ENCODE data around the gene IL16.
"Not testable (repeated sequence)": the region's sequence is repeated elsewhere in the genome, so short reads cannot be mapped to it uniquely, and the experiment has no call there.

The IL16 gene

GRCh38 chr15:81199031-81199779 lies 2.5 kb downstream of the IL16 start:
- Mint-ChIP-seq H3K9me3 (no peaks in the 10 kb centered on the region), H3K4me1 (ENCODE audit: low read depth in 2 of 2) (no peaks in the 10 kb centered on the region), H3K4me3 (no peak overlapping the region), H3K36me3 (ENCODE audit: insufficient read depth) (no peaks in the 10 kb centered on the region), H3K27ac (no peak overlapping the region), H3K27me3 (peaks cover 31 to 44% of the 10 kb centered on the region in 2 donors)
- ATAC-seq (replicated peaks), result no peak
- DNase-seq, result no peak

GRCh38 chr15:81206018-81206417 lies 9.3 kb downstream of the IL16 start:
- ATAC-seq (replicated peaks) (no peak), DNase-seq (no peak)
- no peak overlapping the region for H3K27ac Mint-ChIP-seq
- H3K9me3 Mint-ChIP-seq, result no peaks in the 10 kb centered on the region
- H3K36me3 Mint-ChIP-seq (ENCODE audit: insufficient read depth), result peaks cover 3% of the 10 kb centered on the region
- H3K4me3 Mint-ChIP-seq, result no peak overlapping the region
- no peaks in the 10 kb centered on the region for H3K4me1 Mint-ChIP-seq (ENCODE audit: low read depth in 2 of 2)
- peaks cover 21 to 23% of the 10 kb centered on the region in 2 donors for H3K27me3 Mint-ChIP-seq

- not testable (repeated sequence) for H3K4me1 Mint-ChIP-seq (ENCODE audit: low read depth in 2 of 2); H3K27ac Mint-ChIP-seq; ATAC-seq (replicated peaks); DNase-seq; H3K4me3 Mint-ChIP-seq; H3K36me3 Mint-ChIP-seq (ENCODE audit: insufficient read depth); H3K9me3 Mint-ChIP-seq
- H3K27me3 Mint-ChIP-seq, result peaks cover 31 to 33% of the 10 kb centered on the region in 2 donors
Observed at GRCh38 chr15:81207987-81208386, 11.3 kb downstream of the IL16 start.

- Mint-ChIP-seq H3K27me3 (peaks cover 48% of the 10 kb centered on the region in 2 donors), H3K4me1 (ENCODE audit: low read depth in 2 of 2) (no peaks in the 10 kb centered on the region), H3K4me3 (no peak overlapping the region), H3K9me3 (peaks cover 2 to 6% of the 10 kb centered on the region in 2 donors), H3K27ac (no peak overlapping the region), H3K36me3 (ENCODE audit: insufficient read depth) (peaks cover 5% of the 10 kb centered on the region)
- DNase-seq (no peak), ATAC-seq (replicated peaks) (no peak)
Observed at GRCh38 chr15:81209635-81210034, 13.0 kb downstream of the IL16 start.

- peaks cover 54 to 65% of the 10 kb centered on the region in 2 donors for H3K27me3 Mint-ChIP-seq
- H3K27ac Mint-ChIP-seq, result no peak overlapping the region
- no peaks in the 10 kb centered on the region for H3K4me1 Mint-ChIP-seq (ENCODE audit: low read depth in 2 of 2)
- ATAC-seq (replicated peaks) (no peak), DNase-seq (no peak)
- H3K36me3 Mint-ChIP-seq (ENCODE audit: insufficient read depth), result peaks cover 5% of the 10 kb centered on the region
- H3K9me3 Mint-ChIP-seq, result peaks cover 4 to 8% of the 10 kb centered on the region in 2 donors
- H3K4me3 Mint-ChIP-seq, result no peak overlapping the region
Observed at GRCh38 chr15:81211376-81211775, 14.7 kb downstream of the IL16 start.

- Mint-ChIP-seq H3K9me3 (peaks cover 4 to 8% of the 10 kb centered on the region in 2 donors), H3K36me3 (ENCODE audit: insufficient read depth) (peaks cover 2% of the 10 kb centered on the region)
- DNase-seq, result no peak
Observed at GRCh38 chr15:81213982-81214381, 17.3 kb downstream of the IL16 start.

GRCh38 chr15:81215531-81215930 lies 18.9 kb downstream of the IL16 start:
- H3K4me1 Mint-ChIP-seq (ENCODE audit: low read depth in 2 of 2), result no peaks in the 10 kb centered on the region
- peaks cover 2% of the 10 kb centered on the region for H3K36me3 Mint-ChIP-seq (ENCODE audit: insufficient read depth)
- no peak overlapping the region for H3K27ac Mint-ChIP-seq
- H3K27me3 Mint-ChIP-seq, result peaks cover 58 to 68% of the 10 kb centered on the region in 2 donors
- DNase-seq, result no peak
- H3K4me3 Mint-ChIP-seq, result no peak overlapping the region
- ATAC-seq (replicated peaks), result no peak
- H3K9me3 Mint-ChIP-seq, result peaks cover 4 to 8% of the 10 kb centered on the region in 2 donors

More at GRCh38 chr15:81213982-81214381, 17.3 kb downstream of the IL16 start:
- Mint-ChIP-seq H3K27ac (no peak overlapping the region), H3K27me3 (peaks cover 46 to 68% of the 10 kb centered on the region in 2 donors), H3K4me3 (no peak overlapping the region), H3K4me1 (ENCODE audit: low read depth in 2 of 2) (no peaks in the 10 kb centered on the region)
- ATAC-seq (replicated peaks), result no peak

GRCh38 chr15:81215983-81216382 lies 19.3 kb downstream of the IL16 start:
- Mint-ChIP-seq H3K27ac (no peak overlapping the region), H3K4me3 (no peak overlapping the region), H3K9me3 (peaks cover 4 to 8% of the 10 kb centered on the region in 2 donors), H3K27me3 (peaks cover 60 to 72% of the 10 kb centered on the region in 2 donors), H3K4me1 (ENCODE audit: low read depth in 2 of 2) (no peaks in the 10 kb centered on the region), H3K36me3 (ENCODE audit: insufficient read depth) (peaks cover 2% of the 10 kb centered on the region)
- DNase-seq (no peak), ATAC-seq (replicated peaks) (no peak)

GRCh38 chr15:81216422-81216821 lies 19.7 kb downstream of the IL16 start:
- Mint-ChIP-seq H3K27me3 (peaks cover 62 to 76% of the 10 kb centered on the region in 2 donors), H3K27ac (no peak overlapping the region), H3K4me1 (ENCODE audit: low read depth in 2 of 2) (no peaks in the 10 kb centered on the region), H3K9me3 (peaks cover 4 to 8% of the 10 kb centered on the region in 2 donors), H3K4me3 (no peak overlapping the region), H3K36me3 (ENCODE audit: insufficient read depth) (no peaks in the 10 kb centered on the region)
- no peak for DNase-seq
- no peak for ATAC-seq (replicated peaks)

GRCh38 chr15:81221449-81221848 lies 24.8 kb downstream of the IL16 start:
- Mint-ChIP-seq H3K27me3 (peaks cover 41 to 47% of the 10 kb centered on the region in 2 donors), H3K9me3 (no peaks in the 10 kb centered on the region), H3K4me3 (no peak overlapping the region), H3K4me1 (ENCODE audit: low read depth in 2 of 2) (no peaks in the 10 kb centered on the region), H3K36me3 (ENCODE audit: insufficient read depth) (no peaks in the 10 kb centered on the region), H3K27ac (no peak overlapping the region)
- ATAC-seq (replicated peaks) (no peak), DNase-seq (no peak)

- no peak overlapping the region for H3K4me3 Mint-ChIP-seq
- H3K36me3 Mint-ChIP-seq (ENCODE audit: insufficient read depth), result no peaks in the 10 kb centered on the region
- ATAC-seq (replicated peaks) (no peak), DNase-seq (no peak)
- H3K9me3 Mint-ChIP-seq, result no peaks in the 10 kb centered on the region
- H3K27me3 Mint-ChIP-seq, result peaks cover 38 to 46% of the 10 kb centered on the region in 2 donors
- H3K4me1 Mint-ChIP-seq (ENCODE audit: low read depth in 2 of 2), result no peaks in the 10 kb centered on the region
- H3K27ac Mint-ChIP-seq, result no peak overlapping the region
Observed at GRCh38 chr15:81222007-81222406, 25.3 kb downstream of the IL16 start.

GRCh38 chr15:81223346-81223971 lies 26.8 kb downstream of the IL16 start:
- no peak overlapping the region for H3K4me3 Mint-ChIP-seq
- peaks cover 49 to 57% of the 10 kb centered on the region in 2 donors for H3K27me3 Mint-ChIP-seq
- no peaks in the 10 kb centered on the region for H3K36me3 Mint-ChIP-seq (ENCODE audit: insufficient read depth)
- H3K4me1 Mint-ChIP-seq (ENCODE audit: low read depth in 2 of 2), result no peaks in the 10 kb centered on the region
- H3K27ac Mint-ChIP-seq, result no peak overlapping the region
- ATAC-seq (replicated peaks) (no peak), DNase-seq (no peak)
- H3K9me3 Mint-ChIP-seq, result no peaks in the 10 kb centered on the region

- Mint-ChIP-seq H3K4me1 (ENCODE audit: low read depth in 2 of 2) (no peaks in the 10 kb centered on the region), H3K27me3 (peaks cover 51 to 53% of the 10 kb centered on the region in 2 donors), H3K9me3 (no peaks in the 10 kb centered on the region), H3K4me3 (no peak overlapping the region), H3K27ac (no peak overlapping the region), H3K36me3 (ENCODE audit: insufficient read depth) (no peaks in the 10 kb centered on the region)
- no peak for DNase-seq
- ATAC-seq (replicated peaks), result no peak
Observed at GRCh38 chr15:81224232-81224631, 27.6 kb downstream of the IL16 start.

- Mint-ChIP-seq H3K27ac (no peak overlapping the region), H3K36me3 (ENCODE audit: insufficient read depth) (no peaks in the 10 kb centered on the region), H3K9me3 (no peaks in the 10 kb centered on the region), H3K4me3 (no peak overlapping the region), H3K27me3 (peaks cover 42 to 45% of the 10 kb centered on the region in 2 donors), H3K4me1 (ENCODE audit: low read depth in 2 of 2) (no peaks in the 10 kb centered on the region)
- ATAC-seq (replicated peaks) (no peak), DNase-seq (no peak)
Observed at GRCh38 chr15:81225161-81225671, 28.5 kb downstream of the IL16 start.

Measured in effector memory CD8-positive, alpha-beta T cell (primary cell).